Nucleus accumbens (tissue), 56 donors: ENCODE measurements around the gene ATG7.
"Not testable (repeated sequence)": the region's sequence is repeated elsewhere in the genome, so short reads cannot be mapped to it uniquely, and the experiment has no call there.

ENCODE experiments used
- DNase-seq, 56 donors: peaks; one replicate each; lab custom pipeline; 2025; lab: John Stamatoyannopoulos, UW

Gene ATG7

DNA sequence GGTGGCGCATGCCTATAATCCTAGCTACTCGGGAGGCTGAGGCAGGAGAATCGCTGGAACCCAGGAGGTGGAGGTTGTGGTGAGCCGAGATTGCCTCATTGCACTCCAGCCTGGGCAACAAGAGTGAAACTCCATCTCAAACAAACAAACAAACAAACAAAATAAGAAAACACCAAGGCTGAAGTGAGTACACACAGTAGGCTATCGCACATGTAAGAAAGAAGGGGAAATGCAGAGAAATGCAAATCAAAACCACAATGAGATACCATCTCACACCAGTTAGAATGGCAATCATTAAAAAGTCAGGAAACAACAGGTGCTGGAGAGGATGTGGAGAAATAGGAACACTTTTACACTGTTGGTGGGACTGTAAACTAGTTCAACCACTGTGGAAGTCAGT is 322.8 kb downstream of the ATG7 start:
- DNase-seq: not testable (repeated sequence)

DNA sequence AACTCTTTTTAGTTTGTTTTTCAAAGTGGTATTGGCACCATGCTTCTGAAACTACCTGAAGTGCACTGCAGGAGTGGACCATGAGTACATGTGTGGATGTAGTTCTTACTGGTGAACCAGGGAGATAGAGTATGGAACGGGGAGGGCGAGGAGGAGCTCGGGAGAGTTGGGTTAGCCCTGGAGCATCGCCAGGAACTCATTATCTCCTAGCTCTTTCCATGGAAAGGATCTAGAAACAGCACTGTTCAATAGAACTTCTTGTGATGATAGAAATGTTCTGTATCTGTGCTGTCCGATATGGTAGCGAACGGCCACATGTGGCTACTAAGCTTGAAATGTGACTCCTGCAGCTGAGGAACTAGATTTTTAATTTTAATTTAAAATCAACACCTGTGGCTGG is 324.2 kb downstream of the ATG7 start:
- DNase-seq: no peak

DNA sequence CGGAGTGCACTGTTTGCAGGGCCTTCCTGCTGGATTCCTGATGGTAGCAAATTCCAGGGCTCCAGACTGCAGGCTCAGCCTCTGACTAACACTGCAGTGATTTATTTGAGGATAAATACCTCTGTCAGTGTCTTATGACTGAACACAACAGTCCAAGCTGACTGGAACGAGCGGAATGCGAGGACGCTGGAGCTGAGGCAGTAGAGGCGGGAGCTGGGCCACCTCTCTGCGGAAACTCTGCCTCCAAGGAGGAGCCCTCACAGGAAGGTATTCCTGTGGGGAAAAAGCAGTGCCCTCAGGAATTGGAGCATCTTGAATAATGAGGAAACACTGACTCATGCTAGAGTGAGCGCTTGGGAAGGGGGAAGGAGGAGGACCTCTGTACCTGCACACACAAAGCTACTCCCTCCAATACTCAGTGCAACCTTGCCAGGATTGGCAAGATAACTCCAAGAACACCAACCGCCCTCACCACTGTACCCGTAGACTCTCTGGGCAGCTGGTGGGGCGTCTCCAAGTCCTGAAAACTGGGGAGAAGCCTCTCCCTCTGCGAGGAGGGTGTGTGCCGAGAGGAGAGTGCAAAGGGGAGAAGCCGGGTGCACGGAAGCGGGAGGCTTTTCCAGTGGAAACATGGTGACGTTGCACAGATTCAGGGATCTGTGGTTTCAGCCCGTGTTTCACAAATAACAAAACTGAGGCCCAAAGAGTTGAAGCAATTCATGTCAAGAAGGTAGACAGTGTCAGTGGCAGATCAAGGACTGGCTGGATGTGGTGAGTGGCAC is 328.5 kb downstream of the ATG7 start:
- DNase-seq: peak in 11 of 56 donors; percentile 32 to 66 (median 45)

DNA sequence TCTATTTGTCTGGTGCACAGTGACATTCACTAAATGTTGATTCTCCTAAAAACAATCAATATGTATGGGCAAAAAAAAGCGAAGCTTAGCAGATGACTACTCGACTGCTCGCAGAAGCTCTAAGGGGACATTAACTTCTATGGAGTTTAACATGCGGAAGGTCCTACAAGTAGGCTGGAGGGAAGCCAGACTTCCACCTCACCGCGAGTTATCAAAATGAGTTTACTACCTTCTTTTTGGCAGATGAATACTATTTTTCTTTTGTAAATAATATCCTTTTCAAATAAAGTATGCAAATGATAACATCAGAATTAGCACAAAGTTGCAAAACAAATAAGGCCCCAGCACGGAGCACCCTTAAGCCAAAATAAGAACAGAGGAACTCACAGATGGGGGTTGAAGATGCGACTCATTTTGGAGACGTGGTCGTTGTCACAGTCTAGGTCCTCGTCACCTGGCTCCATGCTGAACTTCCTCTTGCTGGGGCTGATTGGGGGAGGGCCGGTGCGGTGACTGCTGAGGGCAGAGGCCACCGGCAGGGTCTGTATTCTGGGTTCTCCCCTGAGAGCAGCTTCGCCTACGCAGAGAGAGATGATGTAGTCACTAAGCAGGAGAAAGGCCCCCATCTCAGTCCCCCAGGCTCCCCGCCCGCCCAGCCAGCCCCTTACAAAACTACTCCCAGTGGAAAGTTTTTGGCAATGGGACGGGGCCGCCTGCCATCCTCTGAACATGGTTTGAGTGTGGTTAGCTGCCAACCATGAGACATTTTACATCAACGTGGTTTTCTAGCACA is 329.4 kb downstream of the ATG7 start:
- peak in 18 of 56 donors; percentile 25 to 73 (median 46) for DNase-seq

DNA sequence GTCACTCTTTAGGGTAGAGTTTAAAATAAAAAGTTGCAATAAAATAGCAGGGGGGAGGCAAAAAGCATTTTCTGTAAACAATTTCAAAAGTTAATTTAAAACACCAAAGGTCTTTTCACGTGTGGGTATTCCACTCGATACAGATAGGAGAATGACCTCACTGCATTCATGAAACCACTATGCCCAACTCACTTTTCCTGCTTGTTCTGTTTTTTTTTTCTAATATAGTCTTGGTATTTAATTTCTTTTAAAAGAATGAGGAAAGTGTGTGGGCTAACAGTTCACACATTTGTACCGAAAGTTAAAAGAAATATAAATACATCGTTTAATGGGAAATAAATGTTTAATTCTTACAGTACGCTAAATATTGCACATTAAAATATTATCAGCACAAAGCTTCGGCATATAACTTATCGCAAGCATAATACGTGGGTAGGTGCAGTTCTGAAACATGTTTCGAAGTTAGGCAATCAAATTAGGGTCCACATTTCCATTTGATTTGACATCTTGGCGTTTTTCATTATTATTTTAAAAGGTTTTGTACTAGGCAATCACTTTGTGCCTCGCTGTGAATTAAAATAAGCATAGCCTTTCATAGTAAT is 330.1 kb downstream of the ATG7 start:
- no peak for DNase-seq

DNA sequence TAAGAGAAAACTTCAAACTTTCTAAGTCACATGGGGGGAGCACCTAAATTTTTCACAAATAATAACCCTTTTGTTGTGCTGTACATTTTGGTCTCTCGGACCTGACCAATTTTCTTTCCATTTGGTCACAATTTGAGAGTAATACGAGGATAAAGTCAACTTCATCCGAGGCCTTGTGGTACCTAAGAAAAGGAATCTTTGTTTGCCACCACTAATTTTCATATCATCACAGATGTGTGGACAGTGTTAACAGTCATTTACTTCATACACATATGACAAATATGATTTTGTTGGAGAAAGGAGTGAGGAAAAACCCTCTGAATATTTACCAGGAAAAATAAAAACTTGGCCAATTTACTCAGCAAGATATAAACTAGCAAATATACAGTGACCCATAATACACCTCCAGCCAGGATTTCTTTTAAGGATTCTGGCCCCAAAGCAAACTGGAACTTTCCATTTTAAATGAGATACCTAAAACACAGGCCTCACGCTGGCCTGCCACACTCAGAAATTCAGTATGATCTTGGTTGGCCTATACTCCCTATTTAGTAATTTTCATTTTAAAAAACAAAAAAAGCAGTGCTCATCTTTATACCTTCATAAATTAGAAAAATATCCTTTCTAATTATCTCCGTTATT is 330.8 kb downstream of the ATG7 start:
- DNase-seq: no peak

DNA sequence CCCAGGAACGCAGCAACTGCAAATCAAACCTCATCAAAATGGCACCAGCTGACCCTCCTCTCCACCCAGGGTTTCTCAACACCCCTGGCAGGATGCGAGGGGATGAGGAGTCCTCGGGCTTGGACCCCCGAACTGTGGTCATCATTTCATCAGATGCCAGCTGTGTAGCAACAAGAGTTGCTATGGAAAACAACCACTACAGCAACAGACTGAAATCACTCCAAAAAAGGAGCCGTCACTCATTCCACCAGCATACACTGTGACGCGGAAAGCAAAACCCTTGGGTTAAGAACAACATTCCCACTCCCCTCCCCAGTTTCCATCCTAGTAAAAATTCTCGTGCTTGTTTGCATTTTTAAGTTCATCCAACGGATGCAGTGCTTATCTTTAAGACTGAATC is 331.4 kb downstream of the ATG7 start:
- peak in 1 of 56 donors; percentile 31 for DNase-seq

DNA sequence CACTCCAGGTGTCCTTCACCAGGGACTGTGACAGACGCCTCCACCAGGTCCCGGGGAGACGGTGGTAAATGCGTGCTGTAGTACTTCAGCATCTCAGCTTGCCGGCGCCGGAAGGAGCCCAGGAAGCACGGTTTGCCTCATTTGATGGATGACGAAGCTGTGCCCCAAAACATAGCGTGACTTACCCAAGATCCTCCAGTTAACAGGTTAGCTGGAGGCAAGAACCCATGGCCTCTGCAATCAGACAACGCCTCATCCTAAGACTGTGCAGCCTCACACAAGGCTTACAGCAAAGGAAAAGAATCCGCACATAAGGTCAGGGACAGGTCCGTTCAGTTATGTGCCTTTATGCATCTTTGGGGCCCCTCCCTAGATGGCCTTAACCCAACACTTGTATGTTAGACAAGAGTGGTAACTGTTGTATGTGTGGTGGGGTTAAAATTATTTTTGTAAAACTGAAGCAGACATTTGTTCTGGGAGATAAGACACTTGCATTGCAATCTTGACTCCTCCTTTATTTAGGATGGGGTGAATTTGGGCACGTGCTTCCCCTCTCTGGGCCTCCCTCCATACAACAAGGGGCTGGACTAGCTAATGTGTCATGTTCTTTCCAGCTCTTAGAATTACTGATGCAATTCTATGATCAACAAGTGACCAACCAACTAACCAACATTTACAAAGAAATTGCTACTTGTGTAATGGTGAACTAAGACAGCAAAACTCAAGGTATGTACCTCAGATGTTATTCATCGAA is 332.1 kb downstream of the ATG7 start:
- no peak for DNase-seq

DNA sequence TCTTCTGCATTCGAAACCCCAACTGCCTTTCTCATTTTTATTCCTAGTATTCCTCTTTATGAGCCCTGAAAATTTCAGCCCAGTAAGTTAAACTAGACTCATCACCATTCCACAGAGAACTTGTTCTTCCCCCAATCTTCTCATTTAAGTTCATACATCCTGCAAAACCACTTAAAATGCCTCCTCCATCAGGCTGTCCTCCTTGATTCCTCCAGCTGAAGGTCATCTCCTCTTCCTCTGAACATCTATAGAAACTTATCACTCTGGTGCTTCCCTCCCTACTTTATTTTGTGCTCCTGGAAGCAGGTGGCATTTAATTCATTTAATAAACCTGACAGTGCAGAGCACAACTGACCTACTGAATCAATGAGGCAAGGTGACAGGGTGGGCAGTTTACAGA is 333.2 kb downstream of the ATG7 start:
- DNase-seq: no peak

DNA sequence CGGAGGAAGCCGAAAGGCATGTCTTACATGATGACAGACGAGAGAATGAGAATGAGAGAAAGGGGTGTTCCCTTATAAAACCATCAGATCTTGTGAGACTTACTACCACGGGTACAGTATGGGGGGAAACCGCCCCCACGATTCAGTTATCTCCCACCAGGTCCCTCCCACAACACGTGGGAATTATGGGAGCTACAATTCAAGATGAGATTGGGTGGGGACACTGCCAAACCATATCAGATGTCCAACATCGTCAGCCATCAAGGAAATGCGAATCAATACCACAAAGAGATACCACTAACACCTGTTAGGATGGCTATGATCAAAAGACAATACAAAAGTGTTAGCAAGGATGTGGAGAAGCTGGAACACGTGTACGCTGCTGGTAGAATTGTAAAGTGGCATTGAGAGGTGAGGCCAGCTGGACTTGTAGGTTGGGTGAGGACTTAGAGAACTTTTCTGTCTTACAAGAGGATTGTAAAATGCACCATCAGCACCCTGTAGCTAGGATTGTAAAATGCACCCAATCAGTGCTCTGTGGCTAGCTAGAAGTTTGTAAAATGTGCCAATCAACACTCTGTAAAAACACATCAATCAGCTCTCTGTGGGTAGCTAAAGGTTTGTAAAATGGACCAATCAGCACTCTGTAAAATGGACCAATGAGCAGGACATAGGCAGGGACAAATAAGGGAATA is 334.0 kb downstream of the ATG7 start:
- DNase-seq: no peak

DNA sequence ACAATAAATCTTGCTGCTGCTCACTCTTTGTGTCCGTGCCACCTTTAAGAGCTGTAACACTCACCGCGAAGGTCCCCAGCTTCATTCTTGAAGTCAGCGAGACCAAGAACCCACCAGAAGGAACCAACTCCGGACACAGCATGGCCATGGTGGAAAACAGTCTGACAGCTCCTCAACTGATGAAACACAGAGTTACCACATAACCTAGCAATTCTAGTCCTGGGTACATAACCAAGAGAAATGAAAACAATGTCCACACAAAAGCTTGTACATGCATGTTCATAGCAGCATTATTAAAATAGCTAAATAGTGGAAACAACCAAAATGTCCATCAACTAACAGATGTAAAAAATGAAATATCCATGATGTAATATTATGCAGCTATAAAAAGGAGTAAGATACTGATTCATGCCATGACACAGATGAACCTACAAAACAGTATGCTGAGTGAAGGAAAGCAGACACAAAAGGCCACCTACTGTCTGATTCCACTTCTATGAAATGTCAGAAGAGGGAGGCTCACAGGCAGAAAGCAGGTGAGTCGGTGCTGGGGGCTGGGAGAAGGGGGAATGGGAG is 334.8 kb downstream of the ATG7 start:
- DNase-seq: no peak
